Hematopoietic multipotent progenitor cell treated with erythropoietin and hydrocortisone succinate and interleukin-3 and kit ligand, for 17 days (in vitro differentiated cells): ENCODE data around the gene CCDC122.

Source experiments
- DNase-seq: peaks from one replicate; pipeline ENCODE4 v3.0.0-alpha.2; 2015; ENCODE audit warnings: low spot score

CCDC122 gene

DNA sequence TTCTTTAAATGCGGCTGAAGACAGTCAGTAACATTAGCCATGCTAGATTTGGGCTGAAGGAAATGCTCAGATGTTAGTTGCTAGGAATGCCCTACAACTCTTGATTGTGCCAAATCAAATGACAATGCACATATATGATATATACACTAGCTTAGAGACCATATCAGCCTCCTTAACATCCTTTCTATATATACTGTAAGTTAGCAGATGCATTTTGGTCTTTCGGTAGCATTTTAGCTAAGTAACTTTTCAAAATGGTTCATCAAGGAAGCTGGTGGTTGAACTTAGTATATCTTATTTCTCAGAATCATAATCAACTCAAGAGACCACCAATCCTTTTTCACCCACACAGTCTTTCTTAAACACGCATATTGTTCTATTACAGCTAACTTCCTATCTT lies 78.7 kb downstream of the CCDC122 start:
- DNase-seq = no peak

DNA sequence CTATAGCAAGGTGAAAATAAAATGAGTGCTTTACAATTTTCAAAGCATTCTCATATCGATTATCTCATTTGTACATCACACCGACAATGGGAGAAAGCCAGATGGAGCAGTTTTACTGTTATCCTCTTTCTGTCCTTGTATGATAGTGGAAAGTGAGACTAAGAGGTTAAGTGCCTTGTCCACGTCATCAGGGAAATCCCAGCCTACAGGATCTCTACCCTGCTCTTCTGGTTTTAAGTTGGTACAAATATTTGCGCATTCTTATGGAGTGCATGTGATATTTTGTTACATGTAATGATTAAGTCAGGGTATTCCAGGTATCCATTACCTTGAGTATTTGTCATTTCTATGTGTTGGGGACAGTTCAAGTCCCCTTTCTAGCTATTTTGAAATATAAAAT lies 80.3 kb downstream of the CCDC122 start:
- DNase-seq = no peak

DNA sequence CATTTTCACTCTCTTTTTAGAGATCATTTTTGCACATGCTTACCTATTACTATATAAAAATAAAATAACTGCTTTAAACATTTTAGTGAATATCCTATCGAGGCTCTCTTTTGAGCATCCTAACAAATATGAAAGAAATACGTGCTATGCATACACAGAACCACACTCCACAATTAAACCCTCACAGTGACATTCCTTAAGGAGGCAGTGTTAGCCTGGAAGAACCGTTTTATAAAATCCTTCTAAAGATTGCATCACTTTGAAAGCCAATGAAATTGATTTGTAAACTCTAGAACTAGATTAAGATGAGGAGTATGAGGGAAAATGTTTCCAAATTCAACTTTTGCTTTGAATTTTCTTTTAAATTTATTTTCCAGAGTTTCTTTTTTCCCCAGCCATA lies 81.7 kb downstream of the CCDC122 start:
- DNase-seq = no peak

DNA sequence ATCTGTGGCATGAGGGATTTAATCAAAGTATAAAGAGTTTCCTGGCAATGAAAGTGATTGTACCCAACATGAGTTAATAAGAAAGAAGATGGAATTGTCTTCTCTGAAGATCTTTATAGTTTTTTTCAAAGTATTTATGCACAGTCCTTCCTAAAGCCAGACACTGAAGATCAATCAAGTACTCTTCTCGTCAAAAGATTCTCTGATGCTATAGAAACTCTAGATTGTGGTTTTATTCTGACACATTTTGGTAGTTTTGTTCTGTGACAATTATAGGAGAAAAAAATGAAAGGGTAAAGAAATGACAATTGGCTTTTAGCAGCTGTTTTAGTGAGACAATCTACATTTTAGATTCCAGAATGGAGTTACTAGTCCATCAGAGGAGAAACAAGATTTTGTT lies 82.4 kb downstream of the CCDC122 start:
- no peak for DNase-seq

DNA sequence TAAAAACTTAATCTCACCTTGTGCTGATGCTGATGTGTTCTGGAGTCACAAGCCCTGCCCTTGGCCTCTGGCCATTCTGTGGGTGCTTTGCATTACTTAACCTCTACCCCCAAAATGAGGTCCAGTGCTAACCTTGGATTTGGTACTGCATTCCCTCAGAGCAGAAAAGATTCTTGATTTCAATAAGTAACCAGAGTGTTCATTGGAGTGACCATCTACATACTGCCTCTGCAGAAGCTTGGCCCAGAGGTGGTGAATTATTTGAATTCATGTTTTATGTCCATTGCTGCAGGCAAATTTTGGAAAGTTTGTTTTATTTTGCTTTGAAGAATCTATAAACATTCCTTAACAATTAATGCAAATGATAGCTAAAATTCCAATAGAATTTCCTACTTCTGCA lies 85.1 kb downstream of the CCDC122 start:
- no peak for DNase-seq

- DNase-seq = no peak
These were observed 87.3 kb downstream of the CCDC122 start for GRCh38 chr13:43792076-43792881.

DNA sequence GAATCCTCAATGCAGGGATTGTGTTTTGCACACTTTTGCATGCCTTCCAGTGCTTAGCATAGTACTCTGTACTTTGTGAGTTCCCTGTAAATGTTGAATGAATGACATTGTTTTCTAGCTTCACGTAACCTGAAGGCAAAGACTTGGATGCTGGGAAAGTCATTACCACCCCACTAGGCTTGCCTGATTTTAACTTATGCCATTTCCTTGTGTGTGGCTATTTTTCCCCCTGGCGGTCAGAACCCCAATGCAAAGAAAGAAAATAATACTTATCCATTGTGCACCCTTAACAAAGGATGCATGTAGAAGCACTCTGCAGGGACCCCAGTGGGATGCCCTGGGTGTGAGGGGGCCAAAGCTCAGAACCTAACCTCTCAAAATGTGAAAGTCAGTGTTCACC lies 91.5 kb downstream of the CCDC122 start:
- DNase-seq = no peak

DNA sequence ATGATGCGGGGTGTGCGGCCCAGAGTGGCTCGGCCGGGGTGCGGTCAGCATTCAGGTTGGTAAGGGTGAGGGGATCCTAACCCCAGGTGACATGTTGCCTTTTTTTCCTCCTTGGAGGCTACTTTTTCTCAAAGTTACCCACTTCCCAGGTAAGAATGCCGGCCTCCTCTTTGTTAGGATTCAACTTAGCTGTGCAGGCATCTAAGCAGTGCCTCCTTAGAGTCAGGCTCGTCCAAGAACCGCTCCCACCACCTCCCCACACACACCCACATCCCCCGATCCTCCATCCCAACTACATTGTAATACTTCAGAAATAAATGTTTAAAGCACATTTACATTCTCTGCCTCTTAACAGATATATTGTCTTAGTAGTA lies 92.0 kb downstream of the CCDC122 start:
- DNase-seq = no peak

DNA sequence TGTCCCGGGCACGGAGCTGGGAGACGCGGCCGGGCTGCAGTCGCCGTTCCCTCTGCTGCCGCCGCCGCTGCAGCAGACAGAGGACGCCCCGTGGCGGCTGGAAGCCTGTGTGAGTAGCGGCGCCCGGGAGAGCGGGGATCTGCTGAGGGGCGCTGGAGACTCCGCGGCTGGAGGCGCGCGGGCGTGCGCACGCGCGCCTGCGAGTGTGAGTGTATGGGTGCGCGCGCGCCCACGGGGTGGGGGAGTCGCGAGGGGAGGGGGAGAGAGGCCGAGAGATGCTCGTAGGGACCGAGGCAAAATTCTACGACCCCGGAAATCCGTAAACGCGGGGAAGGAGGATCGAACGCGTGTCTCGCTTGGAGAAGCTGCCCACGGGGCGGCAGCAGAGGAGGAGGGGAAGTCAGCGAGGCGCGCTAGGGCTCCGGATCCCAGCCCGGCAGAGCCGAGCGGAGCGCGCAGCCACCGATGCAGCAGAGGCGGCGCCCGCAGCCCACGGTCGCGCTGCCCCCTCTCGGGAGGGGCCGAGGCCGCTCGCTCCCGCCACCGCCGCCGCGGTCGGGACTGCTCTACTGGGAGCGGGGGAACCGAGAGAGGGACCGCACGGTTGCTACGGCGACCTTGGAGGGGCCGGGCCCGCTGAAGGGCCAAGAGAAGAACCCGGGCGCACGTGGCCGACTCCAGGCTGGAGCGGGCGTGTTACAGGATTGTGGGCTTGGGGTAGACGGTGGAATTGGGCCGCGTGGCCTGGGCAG lies 92.6 kb downstream of the CCDC122 start, which contains the start of gene ENOX1:
Gene ENOX1 (minus strand): TSS at position 207 of the 752 bp plus-strand sequence.
- DNase-seq = no peak

- DNase-seq = no peak
These were observed 93.1 kb downstream of the CCDC122 start for GRCh38 chr13:43786472-43786765.
